Activated naive CD4-positive, alpha-beta T cell treated with Interleukin-2 at 50 U/mL for 16 hours (primary cell): ENCODE results near the gene LAMB4.

Experiments
- DNase-seq: peaks from one replicate; pipeline ENCODE4 v3.0.0-alpha.2; 2020

Gene LAMB4

GRCh38 chr7:107989618-107990373 is 140.4 kb downstream of the LAMB4 start:
- DNase-seq = no peak

GRCh38 chr7:107982918-107983389 is 147.2 kb downstream of the LAMB4 start:
- no peak for DNase-seq

- no peak for DNase-seq
Measured at GRCh38 chr7:107982042-107982840, 147.9 kb downstream of the LAMB4 start.

GRCh38 chr7:107981466-107981865 is 148.7 kb downstream of the LAMB4 start:
- DNase-seq = no peak

GRCh38 chr7:107980671-107981190 is 149.4 kb downstream of the LAMB4 start:
- no peak for DNase-seq

- DNase-seq = no peak
Measured at GRCh38 chr7:107980171-107980570, 150.0 kb downstream of the LAMB4 start.

- DNase-seq = no peak
Measured at GRCh38 chr7:107978815-107979408, 151.2 kb downstream of the LAMB4 start.

- no peak for DNase-seq
Measured at GRCh38 chr7:107977048-107977447, 153.1 kb downstream of the LAMB4 start.

- no peak for DNase-seq
Measured at GRCh38 chr7:107976620-107977019, 153.5 kb downstream of the LAMB4 start.

- DNase-seq = no peak
Measured at GRCh38 chr7:107975394-107976013, 154.7 kb downstream of the LAMB4 start.

- DNase-seq = no peak
Measured at GRCh38 chr7:107973861-107974260, 156.3 kb downstream of the LAMB4 start.
